ENCODE measurements around the gene CRYBG2. TPM values are rescaled to one million over a fixed set of nuclear protein-coding genes. Genes with fewer than 3 reads are reported as not detected.

The CRYBG2 gene
- total and polyA plus RNA-seq, 2 of the 8 experiments (the other 6 are each of a cell fraction or from before 2014, with no cell fraction given) = 14.2 to 17.0 TPM

DNA sequence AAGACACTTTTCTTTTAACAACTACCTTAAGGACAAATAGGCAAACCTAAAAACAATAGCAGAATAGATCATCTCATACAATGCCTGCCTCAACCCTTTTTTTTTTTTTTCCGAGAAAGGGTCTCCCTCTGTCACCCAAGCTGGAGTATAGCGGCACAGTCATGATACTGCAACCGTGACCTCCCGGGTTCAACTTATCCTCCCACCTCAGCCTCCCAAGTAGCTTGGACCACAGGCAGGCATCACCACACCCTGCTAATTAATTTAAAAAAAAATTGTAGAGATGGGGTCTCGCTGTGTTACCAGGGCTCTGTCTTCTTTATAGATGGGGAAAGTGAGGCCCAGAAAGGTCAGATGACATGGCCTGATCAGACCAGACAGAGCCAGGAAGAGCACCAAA lies 66.1 kb downstream of the CRYBG2 start:
- peaks cover 0 to 2% of the 10 kb centered on the region in 2 experiments for H4K20me1 ChIP-seq (replicated peaks in 1 of 2; ENCODE audit: control insufficient read depth in 1 of 2, insufficient read depth in 2 of 2, low read length in 2 of 2)
- no peak overlapping the region for H2BK12ac ChIP-seq (ENCODE audit: low read depth, low read length)
- ChIA-PET CTCF (ENCODE audit: partially characterized antibody) (interaction anchor here (1.1 to 57.0 kb wide), 10 partner anchors 5 to 190 kb away, joined by 4 to 1530 read pairs (median 34); partner anchors contain the start of genes CD52, SH3BGRL3 and UBXN11), POLR2A (ENCODE audit: partially characterized antibody) (interaction anchor here (0.6 to 2.4 kb wide), 7 partner anchors 17 to 209 kb away, joined by 3 to 14 read pairs (median 4); partner anchors contain the start of gene CD52)
- H4K8ac ChIP-seq (ENCODE audit: extremely low read depth, insufficient read depth, low read length) = no peak overlapping the region
- H3K56ac ChIP-seq (replicated peaks; ENCODE audit: insufficient read length, low read depth, low read length) = no peak overlapping the region
- H3K79me2 ChIP-seq (ENCODE audit: control insufficient read depth in 1 of 2, insufficient read depth in 2 of 2, low read length in 2 of 2) = no peaks in the 10 kb centered on the region
- H3K23me2 ChIP-seq (ENCODE audit: low read depth, low read length) = no peaks in the 10 kb centered on the region; the same call in 1 of the 2 replicates
- H3K23ac ChIP-seq (ENCODE audit: insufficient read length) = no peak overlapping the region
- WGBS, 2 experiments (ENCODE audit: extremely low coverage in 1 of 2, insufficient coverage in 1 of 2, insufficient read length in 1 of 2, insufficient replicate concordance in 2 of 2, low coverage in 1 of 2, low lambda C conversion rate in 2 of 2, missing lambda C conversion rate in 1 of 2) = 95% methylated on average over 5 of the region's 5 CpGs; no CpG with 5 or more reads in 1 of the 2 experiments
- H2AK5ac ChIP-seq (ENCODE audit: low read depth, low read length) = no peak overlapping the region
- no peak overlapping the region for H3K9ac ChIP-seq (replicated peaks in 1 of 4; ENCODE audit: extremely low read depth in 1 of 4, low read depth in 3 of 4, low read length in 3 of 4)
- H2AFZ ChIP-seq (ENCODE audit: low read length) = no peak overlapping the region
- H3K4ac ChIP-seq (replicated peaks; ENCODE audit: insufficient read length, low read depth, low read length) = no peak overlapping the region
- H3K4me2 ChIP-seq (ENCODE audit: insufficient read depth in 1 of 2, low read depth in 2 of 2, low read length in 2 of 2) = no peak overlapping the region
- no peaks in the 10 kb centered on the region for H3K79me1 ChIP-seq (ENCODE audit: low read depth, low read length)
- FAIRE-seq = no peak
- no peaks in the 10 kb centered on the region for H3K27me3 ChIP-seq (replicated peaks in 1 of 4; ENCODE audit: control insufficient read depth in 3 of 4, extremely low read depth in 1 of 4, insufficient read depth in 3 of 4, low read length in 3 of 4)
- H3K4me1 ChIP-seq (replicated peaks in 1 of 4; ENCODE audit: control insufficient read depth in 3 of 4, insufficient read depth in 4 of 4, low read length in 3 of 4) = peaks cover 0 to 30% (median 18%) of the 10 kb centered on the region in 4 experiments; a peak in 6 of 7 replicates
- H4K91ac ChIP-seq (replicated peaks; ENCODE audit: insufficient read length, low read length) = no peak overlapping the region
- no peaks in the 10 kb centered on the region for H3K9me3 ChIP-seq (ENCODE audit: insufficient read depth in 2 of 2, low read depth in 1 of 2, low read length in 1 of 2)
- no peak overlapping the region for H4K5ac ChIP-seq (ENCODE audit: insufficient read length, low read depth, low read length)
- no peak for DNase-seq (ENCODE audit: low read depth in 1 of 2, low spot score in 2 of 2)
- no peak overlapping the region for H2BK5ac ChIP-seq (ENCODE audit: low read depth, low read length)
- no peaks in the 10 kb centered on the region for H3K36me3 ChIP-seq (ENCODE audit: control insufficient read depth in 2 of 4, insufficient read depth in 4 of 4, low read length in 3 of 4)
- no peak overlapping the region for H2BK20ac ChIP-seq (ENCODE audit: low read length)
- no peak overlapping the region for H3K18ac ChIP-seq (ENCODE audit: extremely low read depth, low read length)
- no peak overlapping the region for H3K27ac ChIP-seq (ENCODE audit: low read depth, low read length)
- no peak overlapping the region for H3K14ac ChIP-seq (ENCODE audit: insufficient read length)
- no peak overlapping the region for H2BK120ac ChIP-seq (replicated peaks; ENCODE audit: low read depth, low read length)
- H3K4me3 ChIP-seq (ENCODE audit: extremely low read depth in 1 of 4, insufficient read depth in 2 of 4, low read depth in 3 of 4, low read length in 4 of 4) = no peak overlapping the region
- H2BK15ac ChIP-seq (ENCODE audit: low read length) = no peak overlapping the region
- TF ChIP-seq SP1 (IDR thresholded peaks at IDR 0.05; ENCODE audit: low read depth, low read length) (no peak), HDAC6 (IDR thresholded peaks at IDR 0.05; ENCODE audit: low read depth, low read length) (no peak), CREB1 (IDR thresholded peaks at IDR 0.05) (no peak), POLR2A (IDR thresholded peaks at IDR 0.05; ENCODE audit: control extremely low read depth in 1 of 2, low read depth in 2 of 2, low read length in 2 of 2) (no peak), GTF2F1 (IDR thresholded peaks at IDR 0.05; ENCODE audit: borderline replicate concordance, low read depth, low read length) (no peak)
